Ishikawa (cell line): Measurements from ENCODE around the gene SUPT6H.

Experiments
- CEBPB ChIP-seq: IDR thresholded peaks from 2 replicates; pipeline ENCODE4 v1.6.1; 2012
- CREB1 ChIP-seq: IDR thresholded peaks from 2 replicates; pipeline ENCODE4 v1.6.1; 2012; ENCODE audit warnings: low read depth
- EGR1 ChIP-seq: IDR thresholded peaks from 2 replicates; pipeline ENCODE4 v1.6.1; 2012
- EP300 ChIP-seq: IDR thresholded peaks from 2 replicates; pipeline ENCODE4 v1.6.1; 2012; ENCODE audit warnings: borderline replicate concordance
- FOXM1 ChIP-seq: IDR thresholded peaks from 2 replicates; pipeline ENCODE4 v1.6.1; 2012; ENCODE audit warnings: low read depth, borderline replicate concordance
- MAX ChIP-seq: IDR thresholded peaks from 2 replicates; pipeline ENCODE4 v1.6.1; 2012
- RAD21 ChIP-seq: IDR thresholded peaks from 2 replicates; pipeline ENCODE4 v1.6.1; 2012; ENCODE audit warnings: low read depth
- REST ChIP-seq: IDR thresholded peaks from 2 replicates; pipeline ENCODE4 v1.6.1; 2012; ENCODE audit warnings: low read depth, mild to moderate bottlenecking
- TAF1 ChIP-seq: IDR thresholded peaks from 2 replicates; pipeline ENCODE4 v1.6.1; 2012; ENCODE audit warnings: low read depth, mild to moderate bottlenecking
- TCF12 ChIP-seq: IDR thresholded peaks from 2 replicates; pipeline ENCODE4 v1.6.1; 2012; ENCODE audit warnings: low read depth
- YY1 ChIP-seq: IDR thresholded peaks from 2 replicates; pipeline ENCODE4 v1.6.1; 2012; ENCODE audit warnings: low read depth
- ZBTB7A ChIP-seq: IDR thresholded peaks from 2 replicates; pipeline ENCODE4 v1.6.1; 2012; ENCODE audit warnings: low read depth

- no peak for TF ChIP-seq MAX
- TF ChIP-seq EGR1, result no peak
- TF ChIP-seq REST, result no peak
- TF ChIP-seq RAD21, result no peak
- TF ChIP-seq FOXM1, result no peak
- TF ChIP-seq CEBPB, result no peak
- no peak for TF ChIP-seq ZBTB7A
- TF ChIP-seq TAF1, result no peak
- TF ChIP-seq CREB1, result no peak
- TF ChIP-seq YY1, result no peak
- TF ChIP-seq TCF12, result no peak
- TF ChIP-seq EP300, result no peak
Observed at GRCh38 chr17:28741358-28742349, 79.6 kb downstream of the SUPT6H start.
